Stimulated activated CD4-positive, alpha-beta T cell treated with anti-CD3 and anti-CD28 coated beads, Interleukin-1b, Interleukin-23, amount 100 ng/mL, for 1 hour (primary cell): ENCODE data around the gene FLYWCH1.

ENCODE experiments used
- DNase-seq, 2 donors: peaks; one replicate each; pipeline ENCODE4 v3.0.0-alpha.2; 2020; ENCODE audit warnings: low read depth in 2 of 2

FLYWCH1 gene

GRCh38 chr16:2911638-2912329, at the start of gene FLYWCH1:
TSS of gene FLYWCH1 (plus strand) at chr16:2911931. CDS start at chr16:2929686, 17,755 bp downstream.
- peak; percentile 97 to 98 for DNase-seq

- DNase-seq: no peak
Observed at GRCh38 chr16:2865651-2866050, 46.1 kb upstream of the FLYWCH1 start.

DNA sequence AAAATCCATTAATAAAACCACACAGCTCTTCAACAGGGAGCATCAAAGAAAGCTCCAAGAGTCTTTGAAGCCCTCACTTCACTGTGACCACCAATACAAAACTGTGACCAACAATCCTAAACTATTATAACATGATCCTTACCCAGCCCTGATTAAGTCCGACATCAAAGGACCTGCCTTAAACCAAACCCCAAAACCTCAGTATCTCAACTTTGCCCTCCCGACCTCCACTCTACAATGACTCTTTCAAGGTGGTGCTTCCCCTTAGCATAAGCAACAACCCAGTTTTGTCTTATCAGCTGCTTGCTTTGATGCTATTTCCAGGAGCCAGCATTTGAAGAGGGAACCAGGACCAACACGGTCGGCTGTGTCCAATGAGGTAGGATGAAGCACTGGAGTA, 45.3 kb upstream of the FLYWCH1 start:
- DNase-seq: no peak

- DNase-seq: no peak
Observed at GRCh38 chr16:2867661-2867986, 44.1 kb upstream of the FLYWCH1 start.

DNA sequence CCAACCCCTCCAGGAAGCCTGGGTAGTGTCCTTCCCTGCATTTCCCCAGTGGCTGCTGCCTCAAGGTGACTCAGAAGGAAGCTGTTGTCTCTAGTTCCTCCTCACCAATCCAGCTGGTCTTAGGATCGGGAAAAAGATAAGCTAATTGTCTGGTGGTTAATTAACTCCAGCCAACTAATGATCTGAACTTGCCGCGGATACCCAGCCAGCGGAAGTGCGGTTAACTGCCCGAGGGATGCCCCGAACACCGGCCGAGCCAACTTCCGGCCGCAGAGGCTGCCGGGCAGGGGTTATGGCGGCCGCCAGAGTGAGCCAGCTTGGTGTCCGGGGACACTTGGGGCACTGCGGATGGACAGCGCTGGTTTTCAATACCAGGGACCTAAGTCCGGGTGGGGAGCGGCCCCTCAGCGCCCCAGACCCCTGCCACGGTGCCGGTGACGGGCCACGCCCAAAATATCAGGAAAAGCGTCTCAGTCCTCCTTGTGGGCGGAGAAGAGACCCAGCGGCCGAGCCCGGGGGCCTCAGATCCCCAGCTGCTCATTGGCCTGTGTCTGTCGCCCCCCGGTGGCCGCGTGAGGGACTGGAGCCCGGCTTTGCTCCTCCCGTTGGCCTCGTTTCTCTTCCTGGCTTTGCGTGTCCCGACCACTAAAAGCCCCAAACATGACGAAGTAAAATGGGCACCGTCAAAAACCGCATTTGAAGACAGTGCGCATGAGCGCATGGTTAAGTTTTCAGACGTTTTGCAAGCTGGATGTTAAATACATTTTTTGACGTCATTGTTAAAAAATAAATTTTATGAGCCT, 43.5 kb upstream of the FLYWCH1 start:
- DNase-seq: peak; percentile 87 to 95

DNA sequence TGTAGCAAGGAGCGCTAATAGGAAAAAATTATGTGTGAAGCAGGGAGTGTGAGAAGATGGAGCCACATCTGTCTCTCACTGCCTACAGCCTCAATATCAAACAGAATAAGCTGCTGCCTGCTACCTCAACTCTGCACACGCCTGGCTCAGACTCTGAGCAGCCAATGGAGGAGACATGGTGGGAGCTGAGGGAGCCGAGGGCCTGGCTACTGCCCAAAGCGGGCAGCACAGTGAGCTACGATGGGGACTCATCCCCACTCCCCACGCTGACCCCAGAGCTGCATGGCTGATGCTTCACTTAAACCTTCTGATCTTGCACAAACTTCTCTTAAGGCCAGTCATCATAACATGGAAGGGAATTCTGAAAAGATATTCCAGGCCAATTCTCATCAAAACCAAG, 39.8 kb upstream of the FLYWCH1 start:
- no peak for DNase-seq

GRCh38 chr16:2874032-2874911, 37.5 kb upstream of the FLYWCH1 start:
- DNase-seq: no peak

- DNase-seq: peak; percentile 16 to 42
Observed at GRCh38 chr16:2874912-2875362, 36.8 kb upstream of the FLYWCH1 start.

GRCh38 chr16:2879854-2880508, 31.8 kb upstream of the FLYWCH1 start:
- DNase-seq: no peak

DNA sequence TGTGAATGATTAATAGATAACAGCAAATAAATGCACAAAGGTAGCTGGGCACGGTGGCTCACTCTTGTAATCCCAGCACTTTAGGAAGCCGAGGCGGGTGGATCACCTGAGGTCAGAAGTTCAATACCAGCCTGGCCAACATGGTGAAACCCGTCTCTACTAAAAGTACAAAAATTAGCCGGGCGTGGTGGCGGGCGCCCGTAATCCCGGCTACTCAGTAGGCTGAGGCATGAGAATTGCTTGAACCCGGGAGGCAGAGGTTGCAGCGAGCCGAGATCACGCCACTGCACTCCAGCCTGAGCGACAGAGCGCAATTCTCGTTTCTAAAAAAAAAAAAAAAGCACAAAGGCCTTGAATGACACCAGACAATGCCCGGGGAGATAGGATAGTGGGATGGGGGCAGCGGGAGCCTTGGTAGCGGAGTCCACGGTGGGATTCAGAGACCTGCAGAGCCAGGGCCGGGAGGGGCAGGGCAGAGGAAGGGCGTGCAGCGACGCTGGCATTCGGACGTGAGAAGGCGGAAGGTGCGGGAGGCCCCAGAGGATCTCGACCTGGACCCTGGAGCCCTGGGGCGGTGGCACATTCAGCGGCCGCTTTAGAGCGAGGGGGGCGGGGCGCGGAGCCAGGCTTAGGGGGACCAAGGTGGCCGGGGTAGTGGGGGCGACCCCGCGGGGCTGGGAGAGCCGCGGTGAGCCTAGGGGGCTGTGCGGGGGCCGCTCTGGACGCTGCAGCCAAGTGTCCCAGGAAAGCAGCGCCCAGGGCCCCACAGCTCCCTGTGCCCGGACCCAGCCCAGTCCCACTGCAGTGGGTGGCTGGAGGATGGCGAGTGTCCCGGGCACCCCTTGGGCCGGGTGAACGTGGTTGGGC, 29.7 kb upstream of the FLYWCH1 start:
- no peak for DNase-seq

GRCh38 chr16:2882650-2883457, 28.9 kb upstream of the FLYWCH1 start, which contains the start of gene FLYWCH2:
TSS of gene FLYWCH2 (plus strand) at chr16:2883215. CDS start at chr16:2896450, 13,235 bp downstream.
- DNase-seq: peak; percentile 99 to 100

GRCh38 chr16:2883458-2883908, 28.2 kb upstream of the FLYWCH1 start:
- DNase-seq: no peak

DNA sequence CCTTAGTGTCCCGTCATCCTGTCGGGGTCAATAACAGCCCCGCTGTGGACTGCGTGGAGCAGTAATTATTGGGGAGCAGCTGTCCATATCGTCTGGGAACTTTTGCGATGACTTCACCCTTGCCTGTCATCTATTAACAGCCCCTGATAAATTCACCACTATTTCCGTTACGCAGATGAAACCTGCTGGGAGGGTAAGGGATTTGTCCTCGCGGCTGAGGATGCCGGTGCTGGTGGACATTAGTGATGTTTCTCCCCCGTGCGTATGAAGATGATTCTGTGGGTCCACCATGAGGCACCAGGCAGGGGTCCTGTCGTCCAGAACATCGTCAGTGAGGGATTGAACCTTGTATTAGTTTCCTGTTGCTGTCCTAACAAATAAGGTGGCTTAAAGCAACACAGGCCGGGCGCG, 27.7 kb upstream of the FLYWCH1 start:
- DNase-seq: no peak

GRCh38 chr16:2894231-2894630, 17.5 kb upstream of the FLYWCH1 start:
- DNase-seq: no peak

- DNase-seq: no peak
Observed at GRCh38 chr16:2895813-2896212, 15.9 kb upstream of the FLYWCH1 start.

GRCh38 chr16:2896480-2897010, 15.2 kb upstream of the FLYWCH1 start:
- DNase-seq: no peak

DNA sequence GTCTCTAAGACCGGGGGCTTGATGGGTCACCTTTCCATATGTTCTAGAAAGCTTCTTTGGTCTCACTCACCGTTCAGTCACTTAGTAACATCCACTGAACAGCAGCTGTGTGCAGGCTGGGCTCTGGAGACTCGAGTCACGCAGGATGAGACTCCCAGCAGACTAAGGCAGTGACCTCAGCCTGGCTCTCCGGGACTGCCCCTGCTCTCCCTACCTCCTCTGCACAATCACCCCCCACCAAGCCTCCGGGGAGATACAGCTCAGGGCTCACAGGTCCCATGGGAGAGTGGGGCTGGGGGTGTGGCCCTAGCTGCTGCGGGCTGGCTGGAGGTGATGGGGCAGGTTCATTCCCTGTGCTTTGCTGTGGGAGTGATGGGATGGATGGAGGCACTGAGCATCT, 14.6 kb upstream of the FLYWCH1 start:
- no peak for DNase-seq

DNA sequence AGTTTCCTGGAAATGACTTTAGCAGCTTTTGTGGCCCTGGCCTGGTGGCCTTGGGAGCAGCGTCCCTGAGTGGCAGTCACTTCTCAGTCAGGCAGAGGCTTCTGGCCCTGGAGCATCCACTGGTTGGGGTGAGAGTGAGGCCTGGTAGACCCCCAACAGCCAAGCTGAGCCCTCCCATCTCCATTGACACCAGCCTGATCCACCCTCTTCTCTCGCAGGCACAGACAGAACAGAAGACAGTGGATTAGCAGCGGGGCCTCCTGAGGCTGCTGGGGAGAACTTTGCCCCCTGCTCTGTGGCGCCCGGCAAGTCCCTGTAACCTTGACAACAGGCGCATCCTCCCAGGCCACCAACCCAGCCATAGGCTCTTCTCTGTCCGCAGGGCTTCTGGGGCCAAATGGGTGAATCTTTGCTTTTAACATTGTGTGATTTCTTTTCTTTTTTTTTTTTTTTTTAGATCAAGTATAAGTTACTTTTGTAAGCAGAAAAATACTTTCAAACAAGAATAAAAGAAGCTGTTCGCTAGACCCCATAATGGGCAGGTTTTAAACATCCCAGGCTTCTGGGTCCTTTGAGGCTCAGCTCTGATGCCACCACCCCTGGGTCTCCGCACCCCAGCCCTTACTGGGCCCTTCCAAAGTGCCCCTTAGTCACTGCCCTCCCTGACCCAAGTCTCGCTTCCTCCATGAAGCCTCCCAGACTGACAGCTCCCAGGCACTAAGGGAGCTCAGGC, 12.7 kb upstream of the FLYWCH1 start:
- no peak for DNase-seq
